ENCODE data around the gene LDLRAD4. TPM values are rescaled to one million over a fixed set of nuclear protein-coding genes. Genes with fewer than 3 reads are reported as not detected.

The LDLRAD4 gene
- total RNA-seq, 1 experiment from 2014 or later: 1.7 TPM

DNA sequence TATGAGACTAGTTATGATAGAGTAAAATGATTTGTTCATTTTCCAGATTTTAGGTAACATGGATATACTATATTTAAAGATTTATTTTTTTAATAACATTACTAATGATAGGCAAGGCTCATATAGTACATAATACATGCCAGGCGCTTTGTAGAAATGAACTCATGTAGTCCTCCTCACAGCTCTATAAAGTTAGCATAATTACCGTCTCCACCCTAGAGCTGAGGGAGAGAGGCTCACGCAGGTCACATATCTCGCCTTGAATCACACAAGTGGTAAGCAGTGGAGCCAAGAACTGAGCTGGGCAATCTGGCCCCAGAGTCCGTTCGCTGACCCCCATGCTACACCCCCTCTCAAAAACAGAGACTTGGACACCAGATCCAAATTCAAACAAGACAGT, 285.3 kb downstream of the LDLRAD4 start:
- DNase-seq (ENCODE audit: low spot score): no peak

DNA sequence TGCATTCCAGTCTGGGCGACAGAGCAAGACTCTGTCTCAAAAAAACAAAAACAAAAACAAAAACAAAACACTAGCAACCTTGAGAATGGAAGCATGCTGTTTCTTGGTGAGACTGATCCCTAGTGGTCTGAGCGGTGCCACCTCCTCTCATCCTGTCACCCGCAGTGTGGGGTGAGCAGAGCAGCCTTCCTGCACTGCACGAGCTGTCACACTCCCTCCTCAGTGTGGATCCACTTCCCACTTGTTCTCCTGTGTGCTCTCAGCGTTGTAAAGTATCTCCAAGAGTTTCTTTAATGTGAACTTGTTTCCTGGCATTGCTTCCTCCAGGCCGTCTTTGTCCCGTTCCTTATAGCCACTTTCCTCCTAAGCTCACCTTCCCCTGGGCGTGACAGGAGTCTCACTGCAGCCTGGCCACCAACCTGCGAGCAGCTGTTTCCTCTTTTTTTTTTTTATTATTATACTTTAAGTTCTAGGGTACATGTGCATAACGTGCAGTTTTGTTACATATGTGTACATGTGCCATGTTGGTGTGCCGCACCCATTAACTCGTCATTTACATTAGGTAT, 287.3 kb downstream of the LDLRAD4 start:
- no peak for DNase-seq (ENCODE audit: low spot score)

DNA sequence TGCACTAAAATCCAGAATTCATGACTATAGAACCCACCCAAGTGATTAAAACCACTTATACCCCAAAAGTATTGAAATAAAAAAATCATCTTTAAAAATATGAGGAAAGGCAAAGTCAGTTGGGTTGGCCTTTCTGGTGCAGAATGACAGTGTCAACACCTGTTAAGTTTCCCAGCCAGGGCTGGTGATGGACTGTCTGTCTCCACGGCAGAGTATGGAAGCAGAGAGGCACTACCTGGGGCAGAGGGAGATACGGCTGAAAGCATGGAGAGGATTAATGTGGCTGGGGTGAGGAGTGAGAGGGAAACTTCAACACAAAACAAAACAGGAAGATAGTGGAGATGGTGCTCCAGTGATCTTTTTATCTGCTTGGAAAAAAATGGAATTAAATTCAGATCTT, 292.0 kb downstream of the LDLRAD4 start:
- no peak for DNase-seq (ENCODE audit: low spot score)

GRCh38 chr18:13511961-13512577, 293.5 kb downstream of the LDLRAD4 start:
- DNase-seq (ENCODE audit: low spot score): no peak

DNA sequence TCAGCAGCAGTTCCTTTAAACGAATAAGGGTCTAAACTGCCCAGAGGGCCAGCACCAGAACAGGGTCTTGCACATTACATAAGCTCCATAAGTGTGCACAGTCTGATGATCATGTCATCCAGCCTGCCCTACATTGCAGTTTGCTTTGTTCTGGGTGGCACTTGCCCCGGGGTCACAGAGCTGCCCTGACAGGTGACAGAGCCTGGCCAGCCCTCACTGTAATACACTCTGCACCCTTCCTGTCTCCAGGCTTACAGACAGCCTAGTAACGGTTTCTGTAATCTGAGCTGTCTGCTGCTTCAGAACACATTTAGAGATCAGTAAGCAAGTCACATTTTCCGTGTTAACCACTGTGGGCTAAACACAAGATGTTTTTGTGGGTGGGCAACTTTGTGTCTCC, 294.5 kb downstream of the LDLRAD4 start:
- DNase-seq (ENCODE audit: low spot score): no peak

DNA sequence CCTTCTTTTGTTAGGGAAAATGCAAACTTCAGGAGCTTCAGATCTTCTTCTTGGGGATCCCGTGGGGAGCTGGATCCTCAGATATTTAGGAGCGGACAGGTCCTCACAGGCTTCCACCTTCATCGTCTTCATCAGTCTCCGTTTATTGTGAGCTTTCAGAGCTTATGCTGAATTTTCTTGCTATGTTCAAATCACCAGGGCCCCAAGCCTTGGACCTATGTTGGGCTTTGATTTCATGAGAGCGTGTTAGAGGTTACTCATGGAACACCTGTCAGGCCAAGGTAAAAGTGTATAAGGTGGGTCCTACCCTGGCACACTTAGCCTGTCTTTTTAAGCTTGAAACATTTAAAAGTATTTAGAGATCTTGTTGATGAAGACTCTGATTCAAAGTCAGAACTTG, 294.9 kb downstream of the LDLRAD4 start:
- no peak for DNase-seq (ENCODE audit: low spot score)

GRCh38 chr18:13514558-13514957, 296.0 kb downstream of the LDLRAD4 start:
- no peak for DNase-seq (ENCODE audit: low spot score)

DNA sequence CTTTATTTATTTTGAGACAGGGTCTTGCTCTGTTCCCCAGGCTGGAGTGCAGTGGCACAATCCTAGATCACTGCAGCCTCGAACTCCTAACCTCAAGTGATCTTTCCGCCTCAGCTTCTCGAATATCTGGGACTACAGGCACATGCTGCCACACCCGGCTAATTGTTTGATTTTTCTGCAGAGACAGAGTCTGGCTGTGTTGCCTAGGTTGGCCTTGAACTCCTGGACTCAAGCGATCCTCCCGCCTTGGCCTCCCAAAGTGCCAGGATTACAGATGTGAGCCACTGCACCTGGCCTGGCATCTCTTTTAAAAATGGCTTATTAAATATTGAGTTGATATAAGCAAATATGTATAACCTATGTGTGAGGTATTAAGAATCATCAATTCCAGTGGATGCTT, 298.3 kb downstream of the LDLRAD4 start:
- no peak for DNase-seq (ENCODE audit: low spot score)

GRCh38 chr18:13517369-13517768, 298.8 kb downstream of the LDLRAD4 start:
- DNase-seq (ENCODE audit: low spot score): no peak

GRCh38 chr18:13518382-13518781, 299.8 kb downstream of the LDLRAD4 start:
- no peak for DNase-seq (ENCODE audit: low spot score)

DNA sequence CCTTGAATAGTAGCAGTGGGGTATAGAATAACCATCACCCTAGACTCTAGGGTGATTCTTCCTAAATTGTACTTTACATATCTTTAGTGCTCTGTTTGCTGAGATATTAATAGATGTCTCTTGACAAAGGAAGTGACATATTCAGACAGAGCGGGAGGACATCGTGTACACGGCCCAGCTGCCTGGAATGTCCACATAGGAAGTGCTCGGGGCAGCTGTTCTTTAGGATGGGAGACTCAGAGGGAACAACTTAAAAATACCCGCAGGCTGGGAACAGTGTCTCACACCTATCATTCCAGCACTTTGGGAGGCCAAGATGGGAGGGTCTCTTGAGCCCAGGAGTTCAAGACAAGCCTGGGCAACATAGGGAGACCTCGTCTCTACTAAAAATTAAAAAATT, 301.7 kb downstream of the LDLRAD4 start:
- no peak for DNase-seq (ENCODE audit: low spot score)

- DNase-seq (ENCODE audit: low spot score): no peak
These were observed 302.2 kb downstream of the LDLRAD4 start for GRCh38 chr18:13520741-13521140.

DNA sequence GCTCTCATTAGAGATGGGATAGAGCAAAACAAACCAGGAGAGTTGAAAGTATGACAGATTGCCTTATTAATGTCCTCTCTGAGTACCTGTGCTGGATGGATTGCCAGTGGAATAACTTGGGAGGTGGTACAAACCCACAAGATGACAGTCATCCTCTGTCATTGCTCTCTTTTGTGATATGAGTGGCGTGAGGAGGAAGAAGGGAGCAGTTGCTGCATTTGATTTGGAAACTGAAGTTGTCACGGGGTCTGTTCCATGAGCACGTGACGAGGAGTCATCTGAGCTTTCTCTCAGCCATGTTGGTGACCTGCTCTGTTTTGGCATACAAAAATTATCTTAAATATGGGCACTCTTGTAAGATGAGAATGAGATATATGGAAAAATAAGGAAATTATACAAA, 302.9 kb downstream of the LDLRAD4 start:
- no peak for DNase-seq (ENCODE audit: low spot score)

GRCh38 chr18:13522256-13522655, 303.7 kb downstream of the LDLRAD4 start:
- no peak for DNase-seq (ENCODE audit: low spot score)

- DNase-seq (ENCODE audit: low spot score): no peak
These were observed 304.5 kb downstream of the LDLRAD4 start for GRCh38 chr18:13522861-13523660.

GRCh38 chr18:13524054-13524453, 305.5 kb downstream of the LDLRAD4 start:
- no peak for DNase-seq (ENCODE audit: low spot score)

DNA sequence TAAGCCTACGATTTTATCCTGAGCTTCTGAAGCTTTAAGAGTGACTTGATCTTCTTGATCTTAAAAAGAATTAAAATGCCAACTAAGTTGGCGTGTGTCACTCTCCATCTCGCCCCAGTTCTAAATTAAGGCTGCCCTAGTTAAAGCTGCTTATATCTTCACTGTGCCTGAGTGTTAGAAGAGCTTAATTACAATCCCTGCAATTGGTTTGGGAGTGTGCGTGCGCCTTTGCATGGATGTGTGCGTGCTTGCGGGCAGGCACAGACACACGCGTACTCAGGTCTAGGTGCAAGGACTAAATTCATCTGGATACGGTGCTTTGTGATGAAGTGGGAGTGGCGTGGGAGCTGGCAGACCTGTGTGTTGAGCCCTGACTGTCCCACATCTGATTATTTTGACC, 306.3 kb downstream of the LDLRAD4 start:
- DNase-seq (ENCODE audit: low spot score): no peak

GRCh38 chr18:13525381-13526029, 306.9 kb downstream of the LDLRAD4 start:
- no peak for DNase-seq (ENCODE audit: low spot score)

DNA sequence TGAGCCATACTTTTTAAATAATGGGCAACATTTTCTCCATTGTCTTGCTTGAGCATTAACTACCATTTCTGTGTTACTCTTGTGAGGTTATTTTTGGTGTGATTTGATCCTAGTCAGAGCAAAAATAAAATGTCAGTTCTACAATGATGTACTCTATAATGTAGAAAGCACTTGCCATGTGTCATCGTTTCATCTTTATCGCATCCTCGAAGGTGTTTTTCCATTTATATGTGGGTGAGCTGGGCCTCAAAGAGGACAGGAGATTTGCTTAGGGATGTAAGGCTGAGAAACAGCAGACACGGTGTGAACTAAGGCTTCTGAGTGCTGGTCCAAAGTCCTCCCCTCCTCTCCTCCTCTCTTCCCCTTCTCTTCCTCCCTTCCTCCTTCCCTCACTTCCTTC, 308.0 kb downstream of the LDLRAD4 start:
- DNase-seq (ENCODE audit: low spot score): no peak

- DNase-seq (ENCODE audit: low spot score): no peak
These were observed 308.7 kb downstream of the LDLRAD4 start for GRCh38 chr18:13527256-13527655.

DNA sequence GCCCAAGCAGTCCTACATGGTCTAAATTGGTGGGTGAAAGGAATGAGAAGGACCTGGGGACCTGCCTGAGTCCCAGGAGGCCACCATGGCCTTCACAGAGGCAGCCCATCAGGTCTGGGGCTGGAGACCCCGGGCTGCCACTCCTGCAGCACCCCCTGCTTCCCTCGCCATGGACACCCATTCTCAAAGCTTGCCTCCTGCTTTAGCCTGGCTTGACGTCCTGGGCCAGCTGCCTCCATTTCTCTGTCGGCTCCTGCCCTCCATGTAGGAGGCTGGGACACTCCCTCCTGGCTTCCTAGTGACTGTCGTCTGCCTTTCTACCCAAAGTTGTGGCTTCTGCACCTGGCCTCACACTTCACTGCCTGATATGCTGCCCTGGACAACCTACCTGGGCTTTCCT, 309.2 kb downstream of the LDLRAD4 start:
- DNase-seq (ENCODE audit: low spot score): no peak

DNA sequence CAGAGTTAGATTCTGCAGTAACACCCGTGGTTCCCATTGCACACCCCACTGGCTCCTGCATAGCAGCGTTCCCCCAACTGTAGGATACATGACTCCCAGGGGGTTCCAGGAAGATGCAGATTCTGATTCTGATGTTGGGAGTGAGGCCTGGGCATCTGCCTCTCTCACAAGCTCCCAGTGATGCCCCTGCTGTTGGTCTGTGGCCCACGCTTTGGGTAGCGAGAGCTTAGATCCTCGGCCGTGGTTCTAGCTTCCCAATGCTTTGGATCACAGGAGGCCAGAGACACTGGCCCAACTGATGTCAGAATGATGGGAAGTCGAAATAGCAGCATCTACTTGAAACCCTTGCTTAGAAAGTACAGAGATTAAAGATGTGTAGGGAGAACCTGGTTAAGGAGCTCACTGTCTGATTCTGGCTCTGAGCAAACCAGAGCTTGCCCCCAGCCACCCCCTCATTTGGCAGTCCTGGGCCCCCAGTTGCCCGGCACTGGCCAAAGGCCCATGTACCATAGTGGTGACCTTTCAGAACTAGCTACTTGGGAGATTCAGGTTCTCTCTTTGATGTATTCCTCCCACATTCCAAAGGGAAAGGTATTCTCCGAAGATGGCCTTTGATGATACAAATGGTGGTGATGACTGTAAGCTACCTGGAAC, 310.3 kb downstream of the LDLRAD4 start:
- no peak for DNase-seq (ENCODE audit: low spot score)
